ENCODE results near the gene CD37.

Gene CD37

GRCh38 chr19:49355909-49356353 lies 20.7 kb downstream of the CD37 start:
- TF ChIP-seq CTCF (IDR thresholded peaks at IDR 0.05; ENCODE audit: insufficient read depth, low read length, poor library complexity, severe bottlenecking) (no peak), EZH2phosphoT487 (conservative IDR thresholded peaks at IDR 0.05; ENCODE audit: low read length) (no peak)
- Histone ChIP-seq H3K79me2 (ENCODE audit: insufficient read depth, low read length) (no peaks in the 10 kb centered on the region), H3K4me3 (ENCODE audit: insufficient read depth, low read length, poor library complexity, severe bottlenecking) (no peak overlapping the region), H3K4me2 (ENCODE audit: low read depth, low read length, poor library complexity, severe bottlenecking) (no peak overlapping the region), H3K9ac (ENCODE audit: low read length) (no peak overlapping the region), H2AFZ (ENCODE audit: low read depth, low read length, severe bottlenecking) (no peak overlapping the region), H3F3A (ENCODE audit: insufficient read depth) (no peaks in the 10 kb centered on the region), H3K36me3 (ENCODE audit: low read length) (no peaks in the 10 kb centered on the region), H3K27me3 (ENCODE audit: low read length) (no peaks in the 10 kb centered on the region), H4K20me1 (ENCODE audit: low read depth, low read length) (no peaks in the 10 kb centered on the region), H3K9me2 (replicated peaks; ENCODE audit: insufficient read depth, low read length) (no peaks in the 10 kb centered on the region), H3K27ac (ENCODE audit: low read depth, low read length) (no peak overlapping the region), H3K9me3 (ENCODE audit: insufficient read depth, low read length) (no peaks in the 10 kb centered on the region)

- H3K36me3 ChIP-seq (ENCODE audit: low read length), result no peaks in the 10 kb centered on the region
- H3K27ac ChIP-seq (ENCODE audit: low read depth, low read length), result no peak overlapping the region
- H3K4me2 ChIP-seq (ENCODE audit: low read depth, low read length, poor library complexity, severe bottlenecking), result no peak overlapping the region
- H4K20me1 ChIP-seq (ENCODE audit: low read depth, low read length), result no peaks in the 10 kb centered on the region
- no peaks in the 10 kb centered on the region for H3K27me3 ChIP-seq (ENCODE audit: low read length)
- no peak overlapping the region for H2AFZ ChIP-seq (ENCODE audit: low read depth, low read length, severe bottlenecking)
- TF ChIP-seq EZH2phosphoT487 (conservative IDR thresholded peaks at IDR 0.05; ENCODE audit: low read length) (no peak), CTCF (IDR thresholded peaks at IDR 0.05; ENCODE audit: insufficient read depth, low read length, poor library complexity, severe bottlenecking) (no peak)
- H3F3A ChIP-seq (ENCODE audit: insufficient read depth), result no peaks in the 10 kb centered on the region
- H3K4me3 ChIP-seq (ENCODE audit: insufficient read depth, low read length, poor library complexity, severe bottlenecking), result no peak overlapping the region
- H3K9me2 ChIP-seq (replicated peaks; ENCODE audit: insufficient read depth, low read length), result no peaks in the 10 kb centered on the region
- H3K79me2 ChIP-seq (ENCODE audit: insufficient read depth, low read length), result no peaks in the 10 kb centered on the region
- H3K9me3 ChIP-seq (ENCODE audit: insufficient read depth, low read length), result no peaks in the 10 kb centered on the region
- no peak overlapping the region for H3K9ac ChIP-seq (ENCODE audit: low read length)
Observed at GRCh38 chr19:49356382-49356781, 21.2 kb downstream of the CD37 start.

GRCh38 chr19:49357186-49357585 lies 22.0 kb downstream of the CD37 start:
- H3K9ac ChIP-seq (ENCODE audit: low read length), result no peak overlapping the region
- H3K9me2 ChIP-seq (replicated peaks; ENCODE audit: insufficient read depth, low read length), result no peaks in the 10 kb centered on the region
- H3K27ac ChIP-seq (ENCODE audit: low read depth, low read length), result no peak overlapping the region
- H3F3A ChIP-seq (ENCODE audit: insufficient read depth), result no peaks in the 10 kb centered on the region
- H3K79me2 ChIP-seq (ENCODE audit: insufficient read depth, low read length), result no peaks in the 10 kb centered on the region
- H3K4me3 ChIP-seq (ENCODE audit: insufficient read depth, low read length, poor library complexity, severe bottlenecking), result no peak overlapping the region
- H3K9me3 ChIP-seq (ENCODE audit: insufficient read depth, low read length), result no peaks in the 10 kb centered on the region
- no peaks in the 10 kb centered on the region for H3K27me3 ChIP-seq (ENCODE audit: low read length)
- no peak for TF ChIP-seq CTCF (IDR thresholded peaks at IDR 0.05; ENCODE audit: insufficient read depth, low read length, poor library complexity, severe bottlenecking)
- no peak for TF ChIP-seq EZH2phosphoT487 (conservative IDR thresholded peaks at IDR 0.05; ENCODE audit: low read length)
- H3K4me2 ChIP-seq (ENCODE audit: low read depth, low read length, poor library complexity, severe bottlenecking), result no peak overlapping the region
- H2AFZ ChIP-seq (ENCODE audit: low read depth, low read length, severe bottlenecking), result no peak overlapping the region
- no peaks in the 10 kb centered on the region for H4K20me1 ChIP-seq (ENCODE audit: low read depth, low read length)
- no peaks in the 10 kb centered on the region for H3K36me3 ChIP-seq (ENCODE audit: low read length)
